SW480 (cell line): ENCODE data around the gene CDC45.

Experiments
- DNase-seq: peaks from one replicate; pipeline ENCODE4 v3.0.0-alpha.2; 2016; ENCODE audit warnings: low spot score

CDC45 gene

GRCh38 chr22:19565382-19566278 is 85.9 kb downstream of the CDC45 start:
- peak; percentile 61 for DNase-seq

GRCh38 chr22:19566279-19567156 is 86.8 kb downstream of the CDC45 start:
- DNase-seq: no peak

DNA sequence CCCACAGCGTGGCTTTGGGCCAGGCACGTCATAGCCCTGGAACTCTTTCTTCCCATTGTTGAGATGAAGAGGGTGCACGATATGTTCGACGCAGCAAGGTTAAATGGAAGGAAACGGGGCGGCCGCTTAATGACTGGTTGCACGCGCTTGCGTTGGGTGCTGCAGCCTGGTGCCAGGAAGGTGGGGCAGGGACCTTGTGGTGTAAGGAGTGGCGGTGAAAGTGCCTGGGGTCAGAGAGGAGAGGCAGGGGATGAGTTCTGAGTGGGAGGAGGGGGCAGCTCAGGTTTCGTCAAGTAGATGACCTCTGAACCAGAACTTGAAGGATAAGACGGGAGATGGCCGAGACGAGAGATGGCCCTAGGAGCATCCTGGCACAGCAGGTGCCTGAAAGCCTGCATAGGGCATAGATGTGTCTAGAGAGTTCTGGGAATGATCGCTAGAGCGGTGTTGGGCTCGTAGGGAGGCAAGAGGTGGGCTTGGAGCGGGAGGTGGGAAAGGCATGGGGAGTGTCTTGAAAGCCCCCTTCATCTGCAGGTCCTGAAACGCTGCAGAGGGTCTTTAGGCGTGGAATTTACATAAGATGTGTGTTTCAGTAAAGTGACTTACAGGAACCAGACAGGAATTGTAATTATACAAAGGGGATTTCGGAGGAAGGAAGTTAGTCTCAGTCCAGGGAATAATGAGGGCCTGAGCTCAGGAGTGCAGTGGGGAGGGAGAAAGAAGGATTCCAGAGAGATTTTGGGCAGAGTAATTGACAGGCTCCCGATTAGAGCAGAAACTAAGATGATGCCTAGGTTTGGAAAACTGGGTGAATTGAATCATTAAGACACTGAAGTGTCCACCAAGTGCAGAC is 87.7 kb downstream of the CDC45 start:
- no peak for DNase-seq

GRCh38 chr22:19568337-19569275 is 88.9 kb downstream of the CDC45 start:
- DNase-seq: no peak

- DNase-seq: peak; percentile 43
Measured at GRCh38 chr22:19569276-19569640, 89.5 kb downstream of the CDC45 start.

DNA sequence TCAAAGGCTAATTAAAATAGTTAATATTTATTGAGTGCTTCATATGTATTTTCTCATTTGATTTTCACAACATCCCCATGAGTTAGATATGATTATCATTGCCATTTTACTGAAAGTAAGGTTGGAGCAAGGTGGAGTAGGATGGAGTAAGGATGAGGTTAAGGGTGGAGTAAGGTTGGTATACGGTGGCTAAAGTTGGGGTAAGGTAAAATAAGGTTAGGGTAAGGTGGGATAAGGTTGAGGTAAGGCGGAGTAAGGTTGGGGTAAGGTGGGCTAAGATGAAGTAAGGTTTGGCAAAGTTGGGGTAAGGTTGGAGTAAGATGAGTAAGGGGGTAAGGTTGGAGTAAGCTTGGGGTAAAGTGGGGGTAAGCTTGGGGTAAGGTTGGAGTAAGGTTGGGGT is 90.3 kb downstream of the CDC45 start:
- DNase-seq: no peak
